Keratinocyte (primary cell): ENCODE measurements around the gene ITPR1. TPM values are rescaled to one million over a fixed set of nuclear protein-coding genes. Genes with fewer than 3 reads are reported as not detected.

ENCODE experiments used
- DNase-seq: peaks from one replicate; pipeline ENCODE4 v3.0.0-alpha.2; 2011; ENCODE audit warnings: low read depth, missing footprints, low spot score
- FAIRE-seq: peaks from 2 replicates; lab custom pipeline; 2011; peaks lifted over from hg19 to GRCh38; lab: Jason Lieb, UNC
- H2AFZ ChIP-seq: 2 replicates; pipeline ENCODE4 v1.6.0; 2012; ENCODE audit warnings: low read length, control low read depth, inconsistent platforms; ENCODE audit not compliant: control insufficient read depth
- H3K27ac ChIP-seq: 2 replicates; pipeline ENCODE4 v1.5.1; 2011; ENCODE audit warnings: low read length; ENCODE audit not compliant: control insufficient read depth, insufficient read depth
- H3K27me3 ChIP-seq: 3 replicates; pipeline ENCODE4 v1.6.0; 2011; ENCODE audit warnings: low read length; ENCODE audit not compliant: control insufficient read depth, insufficient read depth; ENCODE audit errors: extremely low read depth
- H3K36me3 ChIP-seq, 2 experiments: 2 replicates in 1 of 2; 3 replicates in 1 of 2; pipeline ENCODE4 v1.5.1; 2011; ENCODE audit warnings: low read length in 2 of 2, mild to moderate bottlenecking in 1 of 2; ENCODE audit not compliant: control insufficient read depth in 2 of 2, insufficient read depth in 2 of 2; ENCODE audit errors: extremely low read depth in 1 of 2
- H3K4me1 ChIP-seq: 3 replicates; pipeline ENCODE4 v1.5.1; 2011; ENCODE audit warnings: low read length; ENCODE audit not compliant: control insufficient read depth, insufficient read depth; ENCODE audit errors: extremely low read depth
- H3K4me2 ChIP-seq: 3 replicates; pipeline ENCODE4 v1.6.0; 2011; ENCODE audit warnings: low read depth, low read length; ENCODE audit not compliant: control insufficient read depth, insufficient read depth; ENCODE audit errors: extremely low read depth
- H3K4me3 ChIP-seq, 3 experiments: fragments of 200-600 bp in 1 of 3; sonication (generic) in 1 of 3; 2 replicates in 2 of 3; 3 replicates in 1 of 3; pipeline ENCODE4 v1.5.1; 2011 to 2016; ENCODE audit warnings: low read length in 3 of 3, mild to moderate bottlenecking in 3 of 3, control low read depth in 2 of 3, inconsistent platforms in 1 of 3, low read depth in 1 of 3, mixed read lengths in 1 of 3, mixed run types in 1 of 3, moderate library complexity in 1 of 3; ENCODE audit not compliant: control insufficient read depth in 2 of 3, insufficient read depth in 2 of 3; ENCODE audit errors: extremely low read depth in 1 of 3
- H3K79me2 ChIP-seq: 2 replicates; pipeline ENCODE4 v1.6.0; 2012; ENCODE audit warnings: low read length; ENCODE audit not compliant: control insufficient read depth, insufficient read depth
- H3K9ac ChIP-seq: 3 replicates; pipeline ENCODE4 v1.6.0; 2011; ENCODE audit warnings: low read length; ENCODE audit not compliant: control insufficient read depth, insufficient read depth; ENCODE audit errors: extremely low read depth
- H3K9me1 ChIP-seq: 3 replicates; pipeline ENCODE4 v1.6.0; 2011; ENCODE audit warnings: low read length; ENCODE audit not compliant: control insufficient read depth, insufficient read depth; ENCODE audit errors: extremely low read depth
- H3K9me3 ChIP-seq: 2 replicates; pipeline ENCODE4 v1.5.1; 2012; ENCODE audit warnings: low read depth, low read length; ENCODE audit not compliant: control insufficient read depth
- H4K20me1 ChIP-seq: 3 replicates; pipeline ENCODE4 v1.6.0; 2011; ENCODE audit warnings: low read length; ENCODE audit not compliant: control insufficient read depth, insufficient read depth; ENCODE audit errors: extremely low read depth
- CTCF ChIP-seq, 3 experiments: IDR thresholded peaks in 1 of 3; conservative IDR thresholded peaks in 1 of 3; optimal IDR thresholded peaks in 1 of 3; 2 replicates in 2 of 3; 3 replicates in 1 of 3; pipeline versions ENCODE3 to v1.5.1; 2011; ENCODE audit warnings: low read length in 3 of 3, mild to moderate bottlenecking in 3 of 3, moderate library complexity in 2 of 3, control low read depth in 1 of 3, inconsistent platforms in 1 of 3; ENCODE audit not compliant: insufficient read depth in 2 of 3; ENCODE audit errors: extremely low read depth in 1 of 3
- EZH2 ChIP-seq: IDR thresholded peaks from one replicate; pipeline ENCODE4 v1.6.1; 2012; ENCODE audit warnings: inconsistent platforms, mild to moderate bottlenecking, low read length, moderate library complexity
- dilution Hi-C: fragments of 300-500 bp; cut with MboI; formaldehyde crosslinking; loops from one replicate; pipeline ENCODE4 v1.7.0; 2020; ENCODE audit warnings: low sequenced_read_pairs; ENCODE audit not compliant: extremely low pct_ligation_motif_present
- polyA plus RNA-seq, 5 experiments: library from polyadenylated mRNA; depleted of rRNA in 3 of 5; stranded (reverse) in 3 of 5; stranded (forward) in 1 of 5; unstranded in 1 of 5; fragments of >200 nt; gene quantifications; 1 replicate in 1 of 5; 2 replicates in 3 of 5; 3 replicates in 1 of 5; pipeline versions ENCODE4 v1.2.1 to v1.2.3, GENCODE V29; 2011 to 2012; ENCODE audit warnings: missing spikeins in 2 of 5, low read depth in 1 of 5, low replicate concordance in 1 of 5

ITPR1 gene
- polyA plus RNA-seq, 1 donor (not counting 4 experiments of a cell fraction or from before 2014, with no cell fraction given), result 3.5 TPM

- dilution Hi-C loops, result no loop called here
- H3K9ac ChIP-seq, result peak overlapping the region; percentile 55
- H3K79me2 ChIP-seq, result no peaks in the 10 kb centered on the region
- no peaks in the 10 kb centered on the region for H3K9me1 ChIP-seq
- no peaks in the 10 kb centered on the region for H3K36me3 ChIP-seq
- peaks cover 24% of the 10 kb centered on the region for H3K4me1 ChIP-seq
- TF ChIP-seq CTCF (optimal IDR thresholded peaks at IDR 0.05 in 1 of 3, IDR thresholded peaks at IDR 0.05 in 1 of 3, conservative IDR thresholded peaks at IDR 0.05 in 1 of 3; ENCODE audit: extremely low read depth in 1 of 3, insufficient read depth in 2 of 3, low read length in 3 of 3) (peak; percentile 38 to 69 (median 41)), EZH2 (no peak)
- no peaks in the 10 kb centered on the region for H3K27me3 ChIP-seq
- peak overlapping the region; percentile 64 for H3K4me2 ChIP-seq
- H4K20me1 ChIP-seq, result no peaks in the 10 kb centered on the region
- no peak for DNase-seq
- peak; percentile 68 for FAIRE-seq
- H3K4me3 ChIP-seq, result no peak overlapping the region
- peak overlapping the region; percentile 41 for H3K27ac ChIP-seq
- no peaks in the 10 kb centered on the region for H3K9me3 ChIP-seq
- peak overlapping the region; percentile 62 for H2AFZ ChIP-seq
These were observed 227.3 kb downstream of the ITPR1 start for GRCh38 chr3:4720316-4721075.

GRCh38 chr3:4721511-4721911, 228.4 kb downstream of the ITPR1 start:
- Histone ChIP-seq H3K9me3 (no peaks in the 10 kb centered on the region), H3K27ac (peak overlapping the region; percentile 37), H3K9ac (no peak overlapping the region), H3K9me1 (no peaks in the 10 kb centered on the region), H4K20me1 (no peaks in the 10 kb centered on the region), H3K27me3 (no peaks in the 10 kb centered on the region), H3K36me3 (no peaks in the 10 kb centered on the region), H3K4me1 (peaks cover 26% of the 10 kb centered on the region), H3K79me2 (no peaks in the 10 kb centered on the region), H2AFZ (no peak overlapping the region), H3K4me3 (no peak overlapping the region), H3K4me2 (peak overlapping the region; percentile 2)
- DNase-seq, result no peak
- dilution Hi-C loops, result no loop called here
- FAIRE-seq, result no peak
- no peak for TF ChIP-seq EZH2
